HEK293T (cell line): ENCODE results near the gene POLD1.

Source experiments
- CTCF ChIA-PET: fragments of 350-600 bp; formaldehyde crosslinking; extraction: SDS; loops from one replicate; lab custom pipeline; 2021; ENCODE audit warnings: antibody characterized with exemption, inconsistent platforms; lab: Yijun Ruan, JAX
- POLR2A ChIA-PET: fragments of 350-600 bp; formaldehyde crosslinking; extraction: SDS; loops from one replicate; lab custom pipeline; 2020; ENCODE audit warnings: antibody characterized with exemption, inconsistent platforms; lab: Yijun Ruan, JAX
- DNase-seq: peaks from one replicate; pipeline ENCODE4 v3.0.0; 2012; ENCODE audit warnings: mixed read lengths; ENCODE audit errors: extremely low spot score
- ARNT ChIP-seq: fragments of 450-650 bp; IDR thresholded peaks from 2 replicates; pipeline ENCODE4 v1.6.1; 2017; ENCODE audit warnings: mild to moderate bottlenecking
- BHLHE40 ChIP-seq: fragments of 450-650 bp; IDR thresholded peaks from 2 replicates; pipeline ENCODE4 v1.6.1; 2016; ENCODE audit warnings: mild to moderate bottlenecking, moderate library complexity, borderline replicate concordance
- CTBP1 ChIP-seq: fragments of 450-650 bp; IDR thresholded peaks from 2 replicates; pipeline ENCODE4 v1.6.1; 2016; ENCODE audit warnings: borderline replicate concordance
- ELF4 ChIP-seq: fragments of 450-650 bp; IDR thresholded peaks from 2 replicates; pipeline ENCODE4 v1.6.1; 2017; ENCODE audit warnings: antibody characterized with exemption
- FOXA1 ChIP-seq: fragments of 450-650 bp; IDR thresholded peaks from 2 replicates; pipeline ENCODE4 v1.6.1; 2016; ENCODE audit warnings: mild to moderate bottlenecking
- FOXK2 ChIP-seq: fragments of 450-650 bp; IDR thresholded peaks from 2 replicates; pipeline ENCODE4 v1.6.1; 2016; ENCODE audit warnings: mild to moderate bottlenecking
- FOXM1 ChIP-seq: fragments of 450-650 bp; IDR thresholded peaks from 2 replicates; pipeline ENCODE4 v1.6.1; 2017; ENCODE audit warnings: mild to moderate bottlenecking, borderline replicate concordance
- HDGF ChIP-seq: fragments of 450-650 bp; IDR thresholded peaks from 2 replicates; pipeline ENCODE4 v1.6.1; 2017; ENCODE audit warnings: antibody characterized with exemption, borderline replicate concordance
- L3MBTL2 ChIP-seq: fragments of 450-650 bp; conservative IDR thresholded peaks from 2 replicates; pipeline ENCODE4 v1.6.1; 2016; ENCODE audit warnings: mild to moderate bottlenecking
- LEF1 ChIP-seq: fragments of 450-650 bp; IDR thresholded peaks from 2 replicates; pipeline ENCODE4 v1.6.1; 2017; ENCODE audit warnings: mild to moderate bottlenecking, borderline replicate concordance
- NFRKB ChIP-seq: fragments of 450-650 bp; IDR thresholded peaks from 2 replicates; pipeline ENCODE4 v1.6.1; 2016; ENCODE audit warnings: mild to moderate bottlenecking, moderate library complexity
- SP1 ChIP-seq: fragments of 450-650 bp; IDR thresholded peaks from 2 replicates; pipeline ENCODE4 v1.6.1; 2017
- SUZ12 ChIP-seq: fragments of 450-650 bp; IDR thresholded peaks from 2 replicates; pipeline ENCODE4 v1.6.1; 2016; ENCODE audit warnings: mild to moderate bottlenecking
- TARDBP ChIP-seq: fragments of 450-650 bp; IDR thresholded peaks from 2 replicates; pipeline ENCODE4 v1.6.1; 2016
- ZNF384 ChIP-seq: fragments of 450-650 bp; IDR thresholded peaks from 2 replicates; pipeline ENCODE4 v1.6.1; 2016
- TF ChIP-seq, protein P1 (sequence below): fragments of 450-650 bp; IDR thresholded peaks from 2 replicates; pipeline ENCODE4 v1.6.1; 2016

The POLD1 gene

GRCh38 chr19:50394017-50394416 is 9.9 kb downstream of the POLD1 start:
- ChIA-PET POLR2A (interaction anchor here (2.1 kb wide), 1 partner anchor 9 kb away, joined by 6 read pairs; no protein-coding TSS in a partner anchor), CTCF (no interaction called here)
- DNase-seq, result no peak
- no peak for TF ChIP-seq ARNT
- TF ChIP-seq FOXM1, result no peak
- no peak for TF ChIP-seq TARDBP
- TF ChIP-seq CTBP1, result no peak
- TF ChIP-seq ZNF384, result no peak
- TF ChIP-seq FOXA1, result no peak
- no peak for TF ChIP-seq SUZ12
- TF ChIP-seq SP1, result no peak
- TF ChIP-seq BHLHE40, result no peak
- TF ChIP-seq FOXK2, result no peak
- no peak for TF ChIP-seq L3MBTL2
- TF ChIP-seq, protein P1, sequence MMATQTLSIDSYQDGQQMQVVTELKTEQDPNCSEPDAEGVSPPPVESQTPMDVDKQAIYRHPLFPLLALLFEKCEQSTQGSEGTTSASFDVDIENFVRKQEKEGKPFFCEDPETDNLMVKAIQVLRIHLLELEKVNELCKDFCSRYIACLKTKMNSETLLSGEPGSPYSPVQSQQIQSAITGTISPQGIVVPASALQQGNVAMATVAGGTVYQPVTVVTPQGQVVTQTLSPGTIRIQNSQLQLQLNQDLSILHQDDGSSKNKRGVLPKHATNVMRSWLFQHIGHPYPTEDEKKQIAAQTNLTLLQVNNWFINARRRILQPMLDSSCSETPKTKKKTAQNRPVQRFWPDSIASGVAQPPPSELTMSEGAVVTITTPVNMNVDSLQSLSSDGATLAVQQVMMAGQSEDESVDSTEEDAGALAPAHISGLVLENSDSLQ, result no peak
- TF ChIP-seq NFRKB, result no peak
- no peak for TF ChIP-seq ELF4
- TF ChIP-seq HDGF, result no peak
- TF ChIP-seq LEF1, result no peak

- no peak for DNase-seq
- POLR2A ChIA-PET, result interaction anchor here (1.1 kb wide), 1 partner anchor 23 kb away, joined by 3 read pairs; the partner anchor contains the start of gene NR1H2
- CTCF ChIA-PET, result no interaction called here
- no peak for TF ChIP-seq NFRKB
- TF ChIP-seq FOXA1, result no peak
- TF ChIP-seq, protein P1, result no peak
- no peak for TF ChIP-seq FOXK2
Measured at GRCh38 chr19:50398675-50399367, 14.7 kb downstream of the POLD1 start.

DNA sequence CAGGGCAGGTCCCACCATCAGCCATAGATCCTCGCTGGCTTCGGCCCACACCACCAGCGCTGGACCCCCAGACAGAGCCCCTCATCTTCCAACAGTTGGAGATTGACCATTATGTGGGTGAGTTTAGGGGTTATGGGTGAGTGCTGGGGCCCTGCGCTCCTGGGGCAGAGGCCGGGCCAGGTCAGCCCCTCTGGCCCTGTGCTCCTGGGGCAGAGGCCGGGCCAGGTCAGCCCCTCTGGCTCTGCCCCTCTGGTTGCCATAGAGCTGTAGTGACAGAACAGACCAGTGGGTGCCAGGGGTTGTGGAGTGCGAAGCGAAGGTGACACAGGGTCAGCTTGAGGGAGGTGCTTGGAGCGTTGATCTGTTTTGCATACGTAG is 15.2 kb downstream of the POLD1 start:
- TF ChIP-seq ELF4, result no peak
- no peak for TF ChIP-seq ARNT
- TF ChIP-seq LEF1, result no peak
- no peak for TF ChIP-seq BHLHE40
- TF ChIP-seq FOXA1, result no peak
- no peak for TF ChIP-seq FOXK2
- TF ChIP-seq SP1, result no peak
- TF ChIP-seq TARDBP, result no peak
- no peak for TF ChIP-seq FOXM1
- no peak for TF ChIP-seq HDGF
- TF ChIP-seq, protein P1, result no peak
- TF ChIP-seq CTBP1, result no peak
- TF ChIP-seq NFRKB, result no peak
- TF ChIP-seq SUZ12, result no peak
- no peak for TF ChIP-seq L3MBTL2
- no peak for DNase-seq
- ChIA-PET POLR2A (no interaction called here), CTCF (no interaction called here)

- DNase-seq, result no peak
- no peak for TF ChIP-seq SUZ12
- TF ChIP-seq TARDBP, result no peak
- no peak for TF ChIP-seq ELF4
- TF ChIP-seq, protein P1, result no peak
- TF ChIP-seq FOXM1, result no peak
- TF ChIP-seq CTBP1, result no peak
- TF ChIP-seq HDGF, result no peak
- no peak for TF ChIP-seq SP1
- TF ChIP-seq ARNT, result no peak
- TF ChIP-seq FOXK2, result no peak
- TF ChIP-seq LEF1, result no peak
- no peak for TF ChIP-seq FOXA1
- TF ChIP-seq L3MBTL2, result no peak
- no peak for TF ChIP-seq BHLHE40
- no peak for TF ChIP-seq ZNF384
- no peak for TF ChIP-seq NFRKB
- ChIA-PET CTCF (no interaction called here), POLR2A (interaction anchor here (1.0 kb wide), 1 partner anchor 18 kb away, joined by 4 read pairs; no protein-coding TSS in a partner anchor)
Measured at GRCh38 chr19:50401605-50402450, 17.7 kb downstream of the POLD1 start.

DNA sequence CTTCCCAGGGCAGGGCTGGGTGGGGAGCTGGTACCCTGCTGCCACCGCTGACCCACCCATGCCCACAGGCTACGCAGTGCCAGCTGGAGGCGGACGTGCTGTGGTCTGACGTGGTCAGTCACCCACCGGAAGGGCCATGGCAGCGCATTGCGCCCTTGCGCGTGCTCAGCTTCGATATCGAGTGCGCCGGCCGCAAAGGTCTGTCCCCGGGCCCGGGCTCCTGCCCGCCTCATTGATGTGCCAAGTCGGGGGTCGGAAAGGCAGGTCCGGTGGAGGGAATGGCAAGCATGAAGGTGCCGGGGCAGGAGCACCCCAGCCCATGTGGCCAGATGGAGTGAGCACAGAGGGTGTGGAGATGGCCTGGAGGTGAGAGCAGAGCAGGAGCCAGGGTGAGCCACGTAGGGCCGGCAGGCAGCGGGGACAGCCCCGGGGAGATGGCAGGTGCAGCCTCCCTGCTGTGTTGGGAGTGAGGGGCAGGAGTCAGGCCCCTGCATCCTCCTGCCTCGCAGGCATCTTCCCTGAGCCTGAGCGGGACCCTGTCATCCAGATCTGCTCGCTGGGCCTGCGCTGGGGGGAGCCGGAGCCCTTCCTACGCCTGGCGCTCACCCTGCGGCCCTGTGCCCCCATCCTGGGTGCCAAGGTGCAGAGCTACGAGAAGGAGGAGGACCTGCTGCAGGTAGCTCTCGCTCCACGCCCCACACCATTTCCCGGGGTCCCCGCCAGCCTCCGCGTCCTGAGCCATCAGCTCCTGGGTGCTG is 18.6 kb downstream of the POLD1 start:
- CTCF ChIA-PET, result no interaction called here
- TF ChIP-seq HDGF, result no peak
- no peak for TF ChIP-seq L3MBTL2
- TF ChIP-seq SP1, result no peak
- TF ChIP-seq CTBP1, result no peak
- no peak for TF ChIP-seq ZNF384
- no peak for DNase-seq
- POLR2A ChIA-PET, result interaction anchor here (1.0 kb wide), 1 partner anchor 19 kb away, joined by 4 read pairs; no protein-coding TSS in a partner anchor
